GM19452 (cell line): ENCODE data around the gene TREX2.

Experiments
- ATAC-seq: cut with Tn5 transposase; IDR thresholded peaks from one replicate; pipeline ENCODE4 v1.9.1; 2021; ENCODE audit not compliant: unreplicated experiment

Gene TREX2

GRCh38 chrX:153476666-153477363, 31.0 kb upstream of the TREX2 start:
- no peak for ATAC-seq

GRCh38 chrX:153475751-153476281, 30.0 kb upstream of the TREX2 start:
- no peak for ATAC-seq

GRCh38 chrX:153475271-153475670, 29.4 kb upstream of the TREX2 start:
- ATAC-seq: no peak

GRCh38 chrX:153474718-153475117, 28.9 kb upstream of the TREX2 start:
- ATAC-seq: no peak

- ATAC-seq: no peak
Observed at GRCh38 chrX:153474266-153474665, 28.4 kb upstream of the TREX2 start.

- no peak for ATAC-seq
Observed at GRCh38 chrX:153473126-153473525, 27.3 kb upstream of the TREX2 start.

- ATAC-seq: no peak
Observed at GRCh38 chrX:153471663-153472280, 25.9 kb upstream of the TREX2 start.

GRCh38 chrX:153470411-153471363, 24.8 kb upstream of the TREX2 start, which contains the start of gene HAUS7:
Gene HAUS7 (minus strand): TSS chrX:153470576. CDS start chrX:153470557, 19 bp downstream.
- peak; percentile 83 for ATAC-seq

GRCh38 chrX:153469811-153470410, 24.1 kb upstream of the TREX2 start:
- ATAC-seq: peak; percentile 48

GRCh38 chrX:153468008-153468580, 22.2 kb upstream of the TREX2 start:
- no peak for ATAC-seq

- no peak for ATAC-seq
Observed at GRCh38 chrX:153465691-153466380, 20.0 kb upstream of the TREX2 start.

- ATAC-seq: no peak
Observed at GRCh38 chrX:153464116-153464515, 18.3 kb upstream of the TREX2 start.

- no peak for ATAC-seq
Observed at GRCh38 chrX:153463556-153463955, 17.7 kb upstream of the TREX2 start.

- ATAC-seq: no peak
Observed at GRCh38 chrX:153463031-153463430, 17.2 kb upstream of the TREX2 start.

- ATAC-seq: no peak
Observed at GRCh38 chrX:153462291-153462690, 16.4 kb upstream of the TREX2 start.

GRCh38 chrX:153460826-153461225, 15.0 kb upstream of the TREX2 start:
- ATAC-seq: no peak

GRCh38 chrX:153459986-153460385, 14.1 kb upstream of the TREX2 start:
- ATAC-seq: no peak

GRCh38 chrX:153458476-153458875, 12.6 kb upstream of the TREX2 start:
- no peak for ATAC-seq

GRCh38 chrX:153457827-153458466, 12.1 kb upstream of the TREX2 start:
- ATAC-seq: no peak
